ENCODE measurements around the gene CALR. TPM values are rescaled to one million over a fixed set of nuclear protein-coding genes. Genes with fewer than 3 reads are reported as not detected.

CALR gene
- total and polyA plus RNA-seq, 9 of the 15 experiments (the other 6 are each of a cell fraction or from before 2014, with no cell fraction given): 126 to 811 (median 642) TPM

DNA sequence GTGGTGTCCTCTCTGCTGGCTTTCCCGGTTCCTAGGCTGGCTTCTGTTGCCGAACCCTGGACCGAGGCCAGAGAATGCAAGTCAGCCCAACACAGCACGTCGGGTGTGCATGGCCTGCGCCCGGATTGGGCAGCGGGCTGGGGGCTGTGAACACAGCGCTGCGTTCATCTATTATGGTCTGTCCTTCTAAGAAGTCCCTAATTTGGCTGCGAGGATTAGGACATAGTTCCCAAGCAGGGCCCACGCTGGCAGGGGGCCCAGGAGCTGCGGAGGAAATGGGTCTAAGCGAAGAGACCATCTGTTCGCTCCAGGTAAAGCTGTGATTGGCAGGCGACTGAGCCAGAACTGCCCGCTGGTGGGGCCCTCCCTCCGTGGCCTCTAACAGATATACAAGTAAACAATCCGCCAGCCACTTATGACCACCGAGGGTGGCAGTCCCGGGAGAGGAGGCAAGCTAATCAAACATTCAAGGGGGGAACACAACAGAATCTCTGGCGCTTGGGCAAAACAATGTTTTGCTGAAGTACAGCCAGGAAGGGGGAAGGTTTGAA lies 25.3 kb upstream of the CALR start (continued):
- TF ChIP-seq, protein P1, sequence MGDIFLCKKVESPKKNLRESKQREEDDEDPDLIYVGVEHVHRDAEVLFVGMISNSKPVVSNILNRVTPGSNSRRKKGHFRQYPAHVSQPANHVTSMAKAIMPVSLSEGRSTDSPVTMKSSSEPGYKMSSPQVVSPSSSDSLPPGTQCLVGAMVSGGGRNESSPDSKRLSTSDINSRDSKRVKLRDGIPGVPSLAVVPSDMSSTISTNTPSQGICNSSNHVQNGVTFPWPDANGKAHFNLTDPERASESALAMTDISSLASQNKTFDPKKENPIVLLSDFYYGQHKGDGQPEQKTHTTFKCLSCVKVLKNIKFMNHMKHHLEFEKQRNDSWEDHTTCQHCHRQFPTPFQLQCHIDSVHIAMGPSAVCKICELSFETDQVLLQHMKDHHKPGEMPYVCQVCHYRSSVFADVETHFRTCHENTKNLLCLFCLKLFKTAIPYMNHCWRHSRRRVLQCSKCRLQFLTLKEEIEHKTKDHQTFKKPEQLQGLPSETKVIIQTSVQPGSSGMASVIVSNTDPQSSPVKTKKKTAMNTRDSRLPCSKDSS (IDR thresholded peaks at IDR 0.05; ENCODE audit: low read depth, partially characterized antibody): no peak
- TF ChIP-seq NFIC (IDR thresholded peaks at IDR 0.05) (peak; percentile 57), XRCC5 (IDR thresholded peaks at IDR 0.05; ENCODE audit: low read depth, low read length) (no peak), GATA2 (CRISPR knock-in tag; IDR thresholded peaks at IDR 0.05) (no peak), XRCC3 (IDR thresholded peaks at IDR 0.05) (no peak), ZNF830 (CRISPR knock-in tag; IDR thresholded peaks at IDR 0.05) (no peak)
- TF ChIP-seq, protein P2, sequence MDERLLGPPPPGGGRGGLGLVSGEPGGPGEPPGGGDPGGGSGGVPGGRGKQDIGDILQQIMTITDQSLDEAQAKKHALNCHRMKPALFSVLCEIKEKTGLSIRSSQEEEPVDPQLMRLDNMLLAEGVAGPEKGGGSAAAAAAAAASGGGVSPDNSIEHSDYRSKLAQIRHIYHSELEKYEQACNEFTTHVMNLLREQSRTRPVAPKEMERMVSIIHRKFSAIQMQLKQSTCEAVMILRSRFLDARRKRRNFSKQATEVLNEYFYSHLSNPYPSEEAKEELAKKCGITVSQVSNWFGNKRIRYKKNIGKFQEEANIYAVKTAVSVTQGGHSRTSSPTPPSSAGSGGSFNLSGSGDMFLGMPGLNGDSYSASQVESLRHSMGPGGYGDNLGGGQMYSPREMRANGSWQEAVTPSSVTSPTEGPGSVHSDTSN (CRISPR knock-in tag; IDR thresholded peaks at IDR 0.05; ENCODE audit: low read depth): no peak
- TF ChIP-seq, protein P2 (tag; conservative IDR thresholded peaks at IDR 0.05; ENCODE audit: low read depth): peak; percentile 48
- TF ChIP-seq, protein P3, sequence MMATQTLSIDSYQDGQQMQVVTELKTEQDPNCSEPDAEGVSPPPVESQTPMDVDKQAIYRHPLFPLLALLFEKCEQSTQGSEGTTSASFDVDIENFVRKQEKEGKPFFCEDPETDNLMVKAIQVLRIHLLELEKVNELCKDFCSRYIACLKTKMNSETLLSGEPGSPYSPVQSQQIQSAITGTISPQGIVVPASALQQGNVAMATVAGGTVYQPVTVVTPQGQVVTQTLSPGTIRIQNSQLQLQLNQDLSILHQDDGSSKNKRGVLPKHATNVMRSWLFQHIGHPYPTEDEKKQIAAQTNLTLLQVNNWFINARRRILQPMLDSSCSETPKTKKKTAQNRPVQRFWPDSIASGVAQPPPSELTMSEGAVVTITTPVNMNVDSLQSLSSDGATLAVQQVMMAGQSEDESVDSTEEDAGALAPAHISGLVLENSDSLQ (IDR thresholded peaks at IDR 0.05): peak; percentile 85
- TF ChIP-seq, protein P4, sequence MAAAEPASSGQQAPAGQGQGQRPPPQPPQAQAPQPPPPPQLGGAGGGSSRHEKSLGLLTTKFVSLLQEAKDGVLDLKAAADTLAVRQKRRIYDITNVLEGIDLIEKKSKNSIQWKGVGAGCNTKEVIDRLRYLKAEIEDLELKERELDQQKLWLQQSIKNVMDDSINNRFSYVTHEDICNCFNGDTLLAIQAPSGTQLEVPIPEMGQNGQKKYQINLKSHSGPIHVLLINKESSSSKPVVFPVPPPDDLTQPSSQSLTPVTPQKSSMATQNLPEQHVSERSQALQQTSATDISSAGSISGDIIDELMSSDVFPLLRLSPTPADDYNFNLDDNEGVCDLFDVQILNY (CRISPR knock-in tag; IDR thresholded peaks at IDR 0.05): no peak
